ENCODE measurements around the gene KAT5. TPM values are rescaled to one million over a fixed set of nuclear protein-coding genes. Genes with fewer than 3 reads are reported as not detected.

The KAT5 gene
- total RNA-seq, 1 donor: 44.2 TPM

GRCh38 chr11:65713212-65713969 is 1.3 kb downstream of the KAT5 start:
- Histone ChIP-seq H2AFZ (ENCODE audit: low read length) (no peak overlapping the region), H3K27ac (ENCODE audit: low read depth, low read length) (no peak overlapping the region), H3K9me3 (ENCODE audit: low read depth, low read length) (no peaks in the 10 kb centered on the region), H4K20me1 (ENCODE audit: insufficient read depth, low read length) (peaks cover 9% of the 10 kb centered on the region), H3K27me3 (ENCODE audit: insufficient read depth, low read length) (no peaks in the 10 kb centered on the region), H3K4me3 (ENCODE audit: insufficient read depth, low read length) (peak overlapping the region; percentile 96), H3K79me2 (ENCODE audit: insufficient read depth, low read length) (peaks cover 40% of the 10 kb centered on the region), H3K4me2 (ENCODE audit: insufficient read depth, low read length) (peak overlapping the region; percentile 96), H3K4me1 (ENCODE audit: insufficient read depth, low read length) (peaks cover 14% of the 10 kb centered on the region), H3K36me3 (ENCODE audit: insufficient read depth, low read length) (peaks cover 48% of the 10 kb centered on the region)
- no peak for DNase-seq (ENCODE audit: insufficient read length, low spot score, missing footprints)
- TF ChIP-seq, protein P1, sequence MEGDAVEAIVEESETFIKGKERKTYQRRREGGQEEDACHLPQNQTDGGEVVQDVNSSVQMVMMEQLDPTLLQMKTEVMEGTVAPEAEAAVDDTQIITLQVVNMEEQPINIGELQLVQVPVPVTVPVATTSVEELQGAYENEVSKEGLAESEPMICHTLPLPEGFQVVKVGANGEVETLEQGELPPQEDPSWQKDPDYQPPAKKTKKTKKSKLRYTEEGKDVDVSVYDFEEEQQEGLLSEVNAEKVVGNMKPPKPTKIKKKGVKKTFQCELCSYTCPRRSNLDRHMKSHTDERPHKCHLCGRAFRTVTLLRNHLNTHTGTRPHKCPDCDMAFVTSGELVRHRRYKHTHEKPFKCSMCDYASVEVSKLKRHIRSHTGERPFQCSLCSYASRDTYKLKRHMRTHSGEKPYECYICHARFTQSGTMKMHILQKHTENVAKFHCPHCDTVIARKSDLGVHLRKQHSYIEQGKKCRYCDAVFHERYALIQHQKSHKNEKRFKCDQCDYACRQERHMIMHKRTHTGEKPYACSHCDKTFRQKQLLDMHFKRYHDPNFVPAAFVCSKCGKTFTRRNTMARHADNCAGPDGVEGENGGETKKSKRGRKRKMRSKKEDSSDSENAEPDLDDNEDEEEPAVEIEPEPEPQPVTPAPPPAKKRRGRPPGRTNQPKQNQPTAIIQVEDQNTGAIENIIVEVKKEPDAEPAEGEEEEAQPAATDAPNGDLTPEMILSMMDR (IDR thresholded peaks at IDR 0.05; ENCODE audit: extremely low read depth, low read depth, low read length): no peak

GRCh38 chr11:65714433-65714832 is 2.4 kb downstream of the KAT5 start:
- Histone ChIP-seq H3K4me3 (ENCODE audit: insufficient read depth, low read length) (no peak overlapping the region), H3K9me3 (ENCODE audit: low read depth, low read length) (no peaks in the 10 kb centered on the region), H3K27me3 (ENCODE audit: insufficient read depth, low read length) (no peaks in the 10 kb centered on the region), H3K36me3 (ENCODE audit: insufficient read depth, low read length) (peaks cover 55% of the 10 kb centered on the region), H3K27ac (ENCODE audit: low read depth, low read length) (no peak overlapping the region), H3K79me2 (ENCODE audit: insufficient read depth, low read length) (peaks cover 50% of the 10 kb centered on the region), H2AFZ (ENCODE audit: low read length) (no peak overlapping the region), H4K20me1 (ENCODE audit: insufficient read depth, low read length) (peaks cover 18% of the 10 kb centered on the region), H3K4me1 (ENCODE audit: insufficient read depth, low read length) (peaks cover 23% of the 10 kb centered on the region), H3K4me2 (ENCODE audit: insufficient read depth, low read length) (no peak overlapping the region)
- no peak for DNase-seq (ENCODE audit: insufficient read length, low spot score, missing footprints)
- TF ChIP-seq, protein P1 (IDR thresholded peaks at IDR 0.05; ENCODE audit: extremely low read depth, low read depth, low read length): no peak

GRCh38 chr11:65716302-65716701 is 4.2 kb downstream of the KAT5 start:
- peaks cover 55% of the 10 kb centered on the region for H3K36me3 ChIP-seq (ENCODE audit: insufficient read depth, low read length)

More at GRCh38 chr11:65716302-65716701, 4.2 kb downstream of the KAT5 start:
- H3K4me1 ChIP-seq (ENCODE audit: insufficient read depth, low read length): peaks cover 19% of the 10 kb centered on the region
- no peaks in the 10 kb centered on the region for H3K9me3 ChIP-seq (ENCODE audit: low read depth, low read length)
- H3K4me3 ChIP-seq (ENCODE audit: insufficient read depth, low read length): no peak overlapping the region
- H3K4me2 ChIP-seq (ENCODE audit: insufficient read depth, low read length): no peak overlapping the region
- H3K79me2 ChIP-seq (ENCODE audit: insufficient read depth, low read length): peaks cover 56% of the 10 kb centered on the region
- DNase-seq (ENCODE audit: insufficient read length, low spot score, missing footprints): no peak
- H3K27ac ChIP-seq (ENCODE audit: low read depth, low read length): no peak overlapping the region
- peaks cover 26% of the 10 kb centered on the region for H4K20me1 ChIP-seq (ENCODE audit: insufficient read depth, low read length)
- no peaks in the 10 kb centered on the region for H3K27me3 ChIP-seq (ENCODE audit: insufficient read depth, low read length)
- TF ChIP-seq, protein P1 (IDR thresholded peaks at IDR 0.05; ENCODE audit: extremely low read depth, low read depth, low read length): no peak
- no peak overlapping the region for H2AFZ ChIP-seq (ENCODE audit: low read length)
